ENCODE data around the gene LAMB4. TPM values are rescaled to one million over a fixed set of nuclear protein-coding genes. Genes with fewer than 3 reads are reported as not detected.

LAMB4 gene, protein sequence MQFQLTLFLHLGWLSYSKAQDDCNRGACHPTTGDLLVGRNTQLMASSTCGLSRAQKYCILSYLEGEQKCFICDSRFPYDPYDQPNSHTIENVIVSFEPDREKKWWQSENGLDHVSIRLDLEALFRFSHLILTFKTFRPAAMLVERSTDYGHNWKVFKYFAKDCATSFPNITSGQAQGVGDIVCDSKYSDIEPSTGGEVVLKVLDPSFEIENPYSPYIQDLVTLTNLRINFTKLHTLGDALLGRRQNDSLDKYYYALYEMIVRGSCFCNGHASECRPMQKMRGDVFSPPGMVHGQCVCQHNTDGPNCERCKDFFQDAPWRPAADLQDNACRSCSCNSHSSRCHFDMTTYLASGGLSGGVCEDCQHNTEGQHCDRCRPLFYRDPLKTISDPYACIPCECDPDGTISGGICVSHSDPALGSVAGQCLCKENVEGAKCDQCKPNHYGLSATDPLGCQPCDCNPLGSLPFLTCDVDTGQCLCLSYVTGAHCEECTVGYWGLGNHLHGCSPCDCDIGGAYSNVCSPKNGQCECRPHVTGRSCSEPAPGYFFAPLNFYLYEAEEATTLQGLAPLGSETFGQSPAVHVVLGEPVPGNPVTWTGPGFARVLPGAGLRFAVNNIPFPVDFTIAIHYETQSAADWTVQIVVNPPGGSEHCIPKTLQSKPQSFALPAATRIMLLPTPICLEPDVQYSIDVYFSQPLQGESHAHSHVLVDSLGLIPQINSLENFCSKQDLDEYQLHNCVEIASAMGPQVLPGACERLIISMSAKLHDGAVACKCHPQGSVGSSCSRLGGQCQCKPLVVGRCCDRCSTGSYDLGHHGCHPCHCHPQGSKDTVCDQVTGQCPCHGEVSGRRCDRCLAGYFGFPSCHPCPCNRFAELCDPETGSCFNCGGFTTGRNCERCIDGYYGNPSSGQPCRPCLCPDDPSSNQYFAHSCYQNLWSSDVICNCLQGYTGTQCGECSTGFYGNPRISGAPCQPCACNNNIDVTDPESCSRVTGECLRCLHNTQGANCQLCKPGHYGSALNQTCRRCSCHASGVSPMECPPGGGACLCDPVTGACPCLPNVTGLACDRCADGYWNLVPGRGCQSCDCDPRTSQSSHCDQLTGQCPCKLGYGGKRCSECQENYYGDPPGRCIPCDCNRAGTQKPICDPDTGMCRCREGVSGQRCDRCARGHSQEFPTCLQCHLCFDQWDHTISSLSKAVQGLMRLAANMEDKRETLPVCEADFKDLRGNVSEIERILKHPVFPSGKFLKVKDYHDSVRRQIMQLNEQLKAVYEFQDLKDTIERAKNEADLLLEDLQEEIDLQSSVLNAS (N-terminal part only)
- under 1 TPM in 6 of 7 donors, not detected in 1; 0.14 to 0.94 (median 0.27) TPM for total RNA-seq
- under 1 TPM in 2 of 3 donors, not detected in 1; 0.03 to 0.24 TPM for polyA plus RNA-seq
- long read RNA-seq, donor 1 = 0 reads
- long read RNA-seq, donor 2 = 0 reads

GRCh38 chr7:108130261-108130660 lies at the start of gene LAMB4:
Gene LAMB4 (minus strand): TSS chr7:108130361. CDS start chr7:108123164, 7,197 bp downstream.
- no peak for DNase-seq
- Histone ChIP-seq H3K9me3 (no peaks in the 10 kb centered on the region), H3K4me3 (no peak within 1 kb of the TSS), H3K27me3 (replicated peaks in 1 of 7) (no peaks in the 10 kb centered on the region), H3K4me1 (peaks cover 0 to 10% (median 5%) of the 10 kb centered on the region in 6 donors), H3K36me3 (no peaks in the 10 kb centered on the region), H3K27ac (no peak within 1 kb of the TSS)
- intact Hi-C loops (cut with DNase I; ENCODE audit: low total_unique reads) = no loop called here
- WGBS, 5 donors = 92 to 96% (median 93%) methylated on average over 3 of the region's 3 CpGs
- TF ChIP-seq POLR2AphosphoS5 (IDR thresholded peaks at IDR 0.05) = no peak
- TF ChIP-seq POLR2A (IDR thresholded peaks at IDR 0.05) = no peak
- TF ChIP-seq CTCF (IDR thresholded peaks at IDR 0.05 in 8 of 11, conservative IDR thresholded peaks at IDR 0.05 in 3 of 11) = no peak

DNA sequence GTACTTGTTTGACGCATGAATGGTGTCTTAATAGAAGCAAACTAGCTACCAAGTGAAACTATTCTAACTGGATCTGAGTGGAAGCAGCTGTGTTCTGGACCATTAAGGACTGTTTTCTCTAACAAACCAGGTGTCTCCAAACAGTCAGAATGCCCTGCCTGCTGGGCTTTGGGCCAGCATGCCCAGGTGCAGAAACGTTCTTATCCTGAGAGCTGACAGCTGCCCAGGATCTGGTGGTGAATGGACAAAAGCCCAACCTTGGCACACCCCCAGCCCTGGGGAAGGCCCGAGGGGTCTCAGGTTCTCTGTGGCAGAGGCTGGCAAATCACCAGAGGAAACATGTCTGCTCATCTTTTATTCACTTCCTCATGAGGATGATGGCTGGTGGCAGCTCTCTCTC lies 48.2 kb upstream of the LAMB4 start:
- no peak overlapping the region for H3K27ac ChIP-seq
- TF ChIP-seq POLR2A (IDR thresholded peaks at IDR 0.05) (no peak), POLR2AphosphoS5 (IDR thresholded peaks at IDR 0.05) (no peak), CTCF (IDR thresholded peaks at IDR 0.05 in 8 of 11, conservative IDR thresholded peaks at IDR 0.05 in 3 of 11) (no peak)
- H3K27me3 ChIP-seq (replicated peaks in 1 of 7) = peaks cover 0 to 7% (median 0%) of the 10 kb centered on the region in 7 donors
- no peak for DNase-seq
- peaks cover 0 to 7% (median 0%) of the 10 kb centered on the region in 6 donors for H3K4me1 ChIP-seq
- intact Hi-C loops (cut with DNase I; ENCODE audit: low total_unique reads) = no loop called here
- H3K4me3 ChIP-seq = no peak overlapping the region
- H3K9me3 ChIP-seq = no peaks in the 10 kb centered on the region
- WGBS, 5 donors = 49 to 58% (median 54%) methylated on average over 3 of the region's 3 CpGs
- peaks cover 0 to 11% (median 0%) of the 10 kb centered on the region in 6 donors for H3K36me3 ChIP-seq

DNA sequence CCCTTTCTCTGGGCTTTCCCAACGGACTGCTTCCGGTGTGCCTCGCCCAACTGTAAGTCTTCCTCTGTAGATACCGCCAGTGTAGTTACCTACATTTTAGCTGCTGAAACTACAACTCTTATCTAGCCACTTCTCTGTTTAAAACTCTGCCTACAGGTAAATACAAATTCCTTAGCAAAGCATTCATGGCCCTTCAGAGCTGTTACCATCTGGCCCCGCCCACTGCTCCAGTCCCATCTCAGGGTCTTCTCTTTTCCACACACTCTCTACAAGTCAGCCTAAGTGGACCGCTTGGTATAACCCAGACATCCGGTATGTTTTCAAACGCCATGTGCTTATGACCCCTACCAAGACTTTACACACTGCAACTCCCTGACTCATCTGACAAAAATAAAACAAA lies 41.0 kb upstream of the LAMB4 start:
- Histone ChIP-seq H3K4me3 (no peak overlapping the region), H3K36me3 (no peaks in the 10 kb centered on the region), H3K27ac (no peak overlapping the region), H3K4me1 (no peaks in the 10 kb centered on the region), H3K27me3 (replicated peaks in 1 of 7) (peaks cover 0 to 7% (median 0%) of the 10 kb centered on the region in 7 donors), H3K9me3 (no peaks in the 10 kb centered on the region)
- TF ChIP-seq CTCF (IDR thresholded peaks at IDR 0.05 in 8 of 11, conservative IDR thresholded peaks at IDR 0.05 in 3 of 11) (no peak), POLR2AphosphoS5 (IDR thresholded peaks at IDR 0.05) (no peak), POLR2A (IDR thresholded peaks at IDR 0.05) (no peak)
- 92 to 95% (median 94%) methylated on average over 8 of the region's 8 CpGs for WGBS, 5 donors
- no peak for DNase-seq
- intact Hi-C loops (cut with DNase I; ENCODE audit: low total_unique reads) = no loop called here
